ENCODE measurements around the gene BACH2. TPM values are rescaled to one million over a fixed set of nuclear protein-coding genes. Genes with fewer than 3 reads are reported as not detected.

BACH2 gene
- total and polyA plus RNA-seq, 9 of the 15 experiments (the other 6 are each of a cell fraction or from before 2014, with no cell fraction given): 0.06 to 3.1 (median 0.59) TPM

GRCh38 chr6:90192857-90193256 is 103.8 kb downstream of the BACH2 start:
- WGBS (ENCODE audit: insufficient coverage, low coverage, missing lambda C conversion rate): 12% methylated on average over 3 of the region's 3 CpGs
- Histone ChIP-seq H3K36me3 (ENCODE audit: control insufficient read depth, insufficient read depth, low read length) (no peaks in the 10 kb centered on the region), H3K27me3 (ENCODE audit: control insufficient read depth in 2 of 2, insufficient read depth in 2 of 2, low read length in 2 of 2) (no peaks in the 10 kb centered on the region), H3K4me2 (ENCODE audit: insufficient read depth, low read length) (no peak overlapping the region), H3K4me1 (replicated peaks in 1 of 2; ENCODE audit: control insufficient read depth in 2 of 2, insufficient read depth in 2 of 2, low read length in 2 of 2) (peaks cover 0 to 2% of the 10 kb centered on the region in 2 experiments; a peak in 1 of 5 replicates), H3K9ac (ENCODE audit: insufficient read depth in 1 of 2, low read depth in 2 of 2, low read length in 2 of 2) (no peak overlapping the region), H3K4me3 (no peak overlapping the region), H3K9me3 (replicated peaks; ENCODE audit: control insufficient read depth, insufficient read depth, low read depth, low read length) (no peaks in the 10 kb centered on the region), H2AFZ (ENCODE audit: low read depth, low read length) (no peak overlapping the region), H3K79me2 (ENCODE audit: control insufficient read depth, insufficient read depth, low read length) (no peaks in the 10 kb centered on the region), H3K27ac (ENCODE audit: extremely low read depth, low read depth, low read length) (no peak overlapping the region), H3K9me1 (ENCODE audit: control insufficient read depth, insufficient read depth, low read length) (no peaks in the 10 kb centered on the region), H4K20me1 (replicated peaks; ENCODE audit: control insufficient read depth, insufficient read depth, low read length) (no peaks in the 10 kb centered on the region)
- CTCF ChIA-PET (ENCODE audit: low intra/inter-chr PET ratio): no interaction called here
- peak; percentile 54 for ATAC-seq
- FAIRE-seq: no peak
- in situ Hi-C loops (cut with MboI): no loop called here
- peak; percentile 45; the same call in 1 of the 2 replicates for TF ChIP-seq RAD51 (IDR thresholded peaks at IDR 0.05; ENCODE audit: borderline replicate concordance, low read depth)
- TF ChIP-seq HCFC1 (IDR thresholded peaks at IDR 0.05; ENCODE audit: low read depth, low read length): peak; percentile 43; the same call in 1 of the 2 replicates
- TF ChIP-seq USF2 (CRISPR knock-in tag; IDR thresholded peaks at IDR 0.05): peak; percentile 70
- TF ChIP-seq NFXL1 (CRISPR knock-in tag; IDR thresholded peaks at IDR 0.05): no peak
- POLR2A ChIA-PET: no interaction called here
- no TSS peak for BruUV-seq (replicated peaks)
- intact Hi-C loops (cut with micrococcal nuclease): no loop called here
- DNase-seq (ENCODE audit: extremely low read depth in 1 of 4, low spot score in 3 of 4): no peak

DNA sequence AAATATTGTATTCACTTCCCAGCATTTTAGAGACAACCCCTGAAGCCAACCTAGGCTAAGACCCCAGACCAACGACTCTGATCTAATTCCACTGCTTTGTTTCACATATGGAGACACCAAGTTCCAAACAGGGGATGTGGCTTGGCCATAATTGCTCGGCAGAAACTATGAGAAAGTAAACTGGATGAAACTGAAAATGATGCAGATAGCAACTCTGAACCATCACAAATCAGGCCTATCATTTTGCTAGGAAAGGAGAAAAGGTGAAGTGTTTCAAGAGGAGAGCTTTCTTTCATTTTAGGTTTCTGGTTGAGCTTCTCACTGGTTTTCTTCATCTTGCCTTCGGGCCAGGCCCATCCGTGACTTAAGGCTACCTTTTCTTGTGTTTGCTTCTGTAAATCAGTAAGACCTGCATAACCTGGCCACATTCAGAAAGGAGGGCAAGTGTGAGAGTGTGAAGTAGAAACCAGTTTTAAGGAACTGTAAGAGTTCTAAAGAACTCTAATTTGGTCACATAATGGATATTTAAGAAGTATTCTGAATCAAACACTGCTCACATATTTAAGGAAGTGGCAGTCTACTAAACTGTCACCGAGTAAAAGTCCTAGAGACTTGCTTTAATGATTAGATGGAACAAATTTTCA is 105.8 kb downstream of the BACH2 start:
- no peak for DNase-seq (ENCODE audit: extremely low read depth in 1 of 4, low spot score in 3 of 4)
- H3K4me2 ChIP-seq (ENCODE audit: insufficient read depth, low read length): no peak overlapping the region
- no peaks in the 10 kb centered on the region for H3K27me3 ChIP-seq (ENCODE audit: control insufficient read depth in 2 of 2, insufficient read depth in 2 of 2, low read length in 2 of 2)
- WGBS (ENCODE audit: insufficient coverage, low coverage, missing lambda C conversion rate): 31% methylated on average over 5 of the region's 5 CpGs
- ChIA-PET POLR2A (no interaction called here), CTCF (ENCODE audit: low intra/inter-chr PET ratio) (no interaction called here)
- H3K36me3 ChIP-seq (ENCODE audit: control insufficient read depth, insufficient read depth, low read length): no peaks in the 10 kb centered on the region
- no peak for ATAC-seq
- H3K4me1 ChIP-seq (replicated peaks in 1 of 2; ENCODE audit: control insufficient read depth in 2 of 2, insufficient read depth in 2 of 2, low read length in 2 of 2): peaks cover 0 to 15% of the 10 kb centered on the region in 2 experiments; a peak in 1 of 5 replicates
- no TSS peak for BruUV-seq (replicated peaks)
- in situ Hi-C loops (cut with MboI): no loop called here
- FAIRE-seq: no peak
- no peaks in the 10 kb centered on the region for H3K9me1 ChIP-seq (ENCODE audit: control insufficient read depth, insufficient read depth, low read length)
- no peak overlapping the region for H3K4me3 ChIP-seq
- intact Hi-C loops (cut with micrococcal nuclease): no loop called here
- no peaks in the 10 kb centered on the region for H3K9me3 ChIP-seq (replicated peaks; ENCODE audit: control insufficient read depth, insufficient read depth, low read depth, low read length)
- no peak overlapping the region for H3K27ac ChIP-seq (ENCODE audit: extremely low read depth, low read depth, low read length)
- 0 out of 2 replicates have a peak overlapping the region, but pooled peaks have one; percentile 5 for H2AFZ ChIP-seq (ENCODE audit: low read depth, low read length)
- no peaks in the 10 kb centered on the region for H3K79me2 ChIP-seq (ENCODE audit: control insufficient read depth, insufficient read depth, low read length)
- no peaks in the 10 kb centered on the region for H4K20me1 ChIP-seq (replicated peaks; ENCODE audit: control insufficient read depth, insufficient read depth, low read length)
- no peak for TF ChIP-seq GTF2F1 (IDR thresholded peaks at IDR 0.05; ENCODE audit: low read depth, low read length)
- no peak for TF ChIP-seq ZKSCAN3 (CRISPR knock-in tag; IDR thresholded peaks at IDR 0.05)
- TF ChIP-seq ZFX (CRISPR knock-in tag; IDR thresholded peaks at IDR 0.05): no peak
- TF ChIP-seq NCOA2 (IDR thresholded peaks at IDR 0.05; ENCODE audit: partially characterized antibody in 2 of 2): no peak
- TF ChIP-seq HMGN3 (IDR thresholded peaks at IDR 0.05; ENCODE audit: borderline replicate concordance, extremely low read depth, insufficient read length, low read depth, low read length): no peak
- no peak for TF ChIP-seq TAF7 (tag; IDR thresholded peaks at IDR 0.05)
- TF ChIP-seq, protein P1, sequence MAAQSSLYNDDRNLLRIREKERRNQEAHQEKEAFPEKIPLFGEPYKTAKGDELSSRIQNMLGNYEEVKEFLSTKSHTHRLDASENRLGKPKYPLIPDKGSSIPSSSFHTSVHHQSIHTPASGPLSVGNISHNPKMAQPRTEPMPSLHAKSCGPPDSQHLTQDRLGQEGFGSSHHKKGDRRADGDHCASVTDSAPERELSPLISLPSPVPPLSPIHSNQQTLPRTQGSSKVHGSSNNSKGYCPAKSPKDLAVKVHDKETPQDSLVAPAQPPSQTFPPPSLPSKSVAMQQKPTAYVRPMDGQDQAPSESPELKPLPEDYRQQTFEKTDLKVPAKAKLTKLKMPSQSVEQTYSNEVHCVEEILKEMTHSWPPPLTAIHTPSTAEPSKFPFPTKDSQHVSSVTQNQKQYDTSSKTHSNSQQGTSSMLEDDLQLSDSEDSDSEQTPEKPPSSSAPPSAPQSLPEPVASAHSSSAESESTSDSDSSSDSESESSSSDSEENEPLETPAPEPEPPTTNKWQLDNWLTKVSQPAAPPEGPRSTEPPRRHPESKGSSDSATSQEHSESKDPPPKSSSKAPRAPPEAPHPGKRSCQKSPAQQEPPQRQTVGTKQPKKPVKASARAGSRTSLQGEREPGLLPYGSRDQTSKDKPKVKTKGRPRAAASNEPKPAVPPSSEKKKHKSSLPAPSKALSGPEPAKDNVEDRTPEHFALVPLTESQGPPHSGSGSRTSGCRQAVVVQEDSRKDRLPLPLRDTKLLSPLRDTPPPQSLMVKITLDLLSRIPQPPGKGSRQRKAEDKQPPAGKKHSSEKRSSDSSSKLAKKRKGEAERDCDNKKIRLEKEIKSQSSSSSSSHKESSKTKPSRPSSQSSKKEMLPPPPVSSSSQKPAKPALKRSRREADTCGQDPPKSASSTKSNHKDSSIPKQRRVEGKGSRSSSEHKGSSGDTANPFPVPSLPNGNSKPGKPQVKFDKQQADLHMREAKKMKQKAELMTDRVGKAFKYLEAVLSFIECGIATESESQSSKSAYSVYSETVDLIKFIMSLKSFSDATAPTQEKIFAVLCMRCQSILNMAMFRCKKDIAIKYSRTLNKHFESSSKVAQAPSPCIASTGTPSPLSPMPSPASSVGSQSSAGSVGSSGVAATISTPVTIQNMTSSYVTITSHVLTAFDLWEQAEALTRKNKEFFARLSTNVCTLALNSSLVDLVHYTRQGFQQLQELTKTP (IDR thresholded peaks at IDR 0.05; ENCODE audit: low read depth in 1 of 2, partially characterized antibody in 2 of 2): no peak
- no peak overlapping the region for H3K9ac ChIP-seq (ENCODE audit: insufficient read depth in 1 of 2, low read depth in 2 of 2, low read length in 2 of 2)

All from K562 (cell line).